Right cardiac atrium (tissue), 5 donors: ENCODE results near the gene OASL. TPM values are rescaled to one million over a fixed set of nuclear protein-coding genes. Genes with fewer than 3 reads are reported as not detected.
"Not testable (repeated sequence)": the region's sequence is repeated elsewhere in the genome, so short reads cannot be mapped to it uniquely, and the experiment has no call there.

ENCODE experiments used
- ATAC-seq, 2 donors: fragments of 200-7000 bp; cut with Tn5 transposase; one replicate each; pipeline versions ENCODE4 v1.8.0 to v1.9.1; 2020; ENCODE audit warnings: moderate library complexity in 2 of 2, mild to moderate bottlenecking in 1 of 2
- DNase-seq, 3 donors: peaks; one replicate each; pipeline ENCODE4 v3.0.0-alpha.2; 2020
- H3K27ac ChIP-seq: one replicate; pipeline ENCODE4 v1.5.1; 2013; ENCODE audit warnings: mild to moderate bottlenecking, low read length, control low read depth, moderate library complexity
- H3K27me3 ChIP-seq: one replicate; pipeline ENCODE4 v1.6.1; 2013; ENCODE audit not compliant: control insufficient read depth, insufficient read depth
- H3K4me1 ChIP-seq: one replicate; pipeline ENCODE4 v1.6.1; 2013; ENCODE audit warnings: low read length; ENCODE audit not compliant: control insufficient read depth, insufficient read depth
- H3K4me3 ChIP-seq: one replicate; pipeline ENCODE4 v1.5.1; 2013; ENCODE audit warnings: low read length, control low read depth
- H3K9me3 ChIP-seq: one replicate; pipeline ENCODE4 v1.6.1; 2013; ENCODE audit warnings: low read length; ENCODE audit not compliant: control insufficient read depth
- WGBS: extraction: QIAGEN DNeasy Blood & Tissue Kit; methylation state at CpG from one replicate; pipeline ENCODE4 v1.1.7; 2013; 5-methylcytosine and 5-hydroxymethylcytosine counted together
- intact Hi-C, 4 donors: fragments of 100-400 bp; cut with DNase I; formaldehyde crosslinking; loops; one replicate each; pipeline versions ENCODE4 v1.11.0 to v1.14.0; 2022 to 2023
- polyA plus RNA-seq: library from polyadenylated mRNA; stranded (reverse); fragments of 200-250 nt; gene quantifications from one replicate; pipeline ENCODE4 v1.2.3, GENCODE V29; 2013
- total RNA-seq, 4 donors: library from RNA; stranded (reverse); fragmentation: NEBNext Ultra II Directional; extraction: Animal tissue kit (Norgen Biotek cat#: 25700); gene quantifications; one replicate each; pipeline ENCODE4 v1.2.1, GENCODE V29; 2021
- donor health status: healthy with polysubstance abuse.
- donor health status: DM: no; HTN: yes; CAD: no.
- donor health status: DM: no; HTN: no; CAD: no.
- donor health status: DM: no; HTN: yes; CAD: no; lungs with severe emphysema.
- donor health status: DM: yes; HTN: yes; CAD: no.

OASL gene
- total and polyA plus RNA-seq, 5 donors, result 0.32 to 1.1 (median 0.68) TPM

- Histone ChIP-seq H3K4me3 (no peak overlapping the region), H3K27me3 (no peaks in the 10 kb centered on the region), H3K27ac (no peak overlapping the region), H3K9me3 (no peaks in the 10 kb centered on the region), H3K4me1 (no peaks in the 10 kb centered on the region)
- ATAC-seq, result no peak
- 67% methylated on average over 9 of the region's 9 CpGs for WGBS
- intact Hi-C loops, result no loop called here
- no peak for DNase-seq
Measured at GRCh38 chr12:121057794-121058193, 18.7 kb upstream of the OASL start.

GRCh38 chr12:121053706-121054105 is 14.7 kb upstream of the OASL start:
- Histone ChIP-seq H3K9me3 (no peaks in the 10 kb centered on the region), H3K27ac (no peak overlapping the region), H3K27me3 (no peaks in the 10 kb centered on the region), H3K4me3 (no peak overlapping the region), H3K4me1 (no peaks in the 10 kb centered on the region)
- intact Hi-C loops, result no loop called here
- ATAC-seq (no peak), DNase-seq (no peak)
- 92% methylated on average over 11 of the region's 11 CpGs for WGBS

- no peak overlapping the region for H3K27ac ChIP-seq
- intact Hi-C loops, result no loop called here
- no peak for ATAC-seq
- no peak for DNase-seq
- H3K9me3 ChIP-seq, result no peaks in the 10 kb centered on the region
- H3K27me3 ChIP-seq, result no peaks in the 10 kb centered on the region
- 63% methylated on average over 2 of the region's 2 CpGs for WGBS
- no peaks in the 10 kb centered on the region for H3K4me1 ChIP-seq
- no peak overlapping the region for H3K4me3 ChIP-seq
Measured at GRCh38 chr12:121050725-121051124, 11.7 kb upstream of the OASL start.

GRCh38 chr12:121048442-121048841 is 9.4 kb upstream of the OASL start:
- Histone ChIP-seq H3K4me1 (no peaks in the 10 kb centered on the region), H3K27ac (no peak overlapping the region), H3K27me3 (no peaks in the 10 kb centered on the region), H3K9me3 (no peaks in the 10 kb centered on the region), H3K4me3 (no peak overlapping the region)
- DNase-seq, result no peak
- ATAC-seq, result peak in 1 of 2 donors; percentile 33
- intact Hi-C loops, result no loop called here
- 34% methylated on average over 7 of the region's 7 CpGs for WGBS

DNA sequence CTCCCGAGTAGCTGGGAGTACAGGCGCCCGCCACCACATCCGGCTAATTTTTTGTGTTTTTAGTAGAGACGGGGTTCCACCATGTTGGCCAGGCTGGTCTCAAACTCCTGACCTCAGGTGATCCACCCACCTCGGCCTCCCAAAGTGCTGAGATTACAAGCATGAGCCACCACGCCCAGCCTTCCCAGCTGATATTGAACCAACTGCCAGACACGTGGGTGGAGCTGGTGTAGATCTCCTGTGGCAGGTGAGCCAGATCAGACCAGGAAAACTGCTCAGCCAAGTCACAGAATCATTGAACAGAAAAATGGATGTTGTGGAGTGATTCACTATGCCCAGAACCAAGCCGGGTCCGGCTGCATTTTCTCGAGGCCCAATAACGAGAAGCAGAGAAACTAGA is 8.4 kb upstream of the OASL start:
- DNase-seq, H3K9me3 ChIP-seq, H3K27ac ChIP-seq, intact Hi-C loops, H3K4me3 ChIP-seq, H3K27me3 ChIP-seq, H3K4me1 ChIP-seq, ATAC-seq: not testable (repeated sequence)
- 91% methylated on average over 12 of the region's 12 CpGs for WGBS

GRCh38 chr12:121043067-121043466 is 4.0 kb upstream of the OASL start:
- no peaks in the 10 kb centered on the region for H3K9me3 ChIP-seq
- intact Hi-C loops, result no loop called here
- 79% methylated on average over 4 of the region's 4 CpGs for WGBS
- H3K4me1 ChIP-seq, result no peaks in the 10 kb centered on the region
- H3K27ac ChIP-seq, result no peak overlapping the region
- DNase-seq, result no peak
- no peaks in the 10 kb centered on the region for H3K27me3 ChIP-seq
- H3K4me3 ChIP-seq, result no peak overlapping the region
- ATAC-seq, result no peak

- WGBS, result 80% methylated on average over 6 of the region's 6 CpGs
- Histone ChIP-seq H3K4me1 (no peaks in the 10 kb centered on the region), H3K27ac (no peak overlapping the region), H3K27me3 (no peaks in the 10 kb centered on the region), H3K9me3 (no peaks in the 10 kb centered on the region), H3K4me3 (no peak overlapping the region)
- intact Hi-C loops, result no loop called here
- ATAC-seq, result no peak
- no peak for DNase-seq
Measured at GRCh38 chr12:121036810-121037326, 2.2 kb downstream of the OASL start.

GRCh38 chr12:121034616-121035305 is 4.3 kb downstream of the OASL start:
- no peaks in the 10 kb centered on the region for H3K4me1 ChIP-seq

DNA sequence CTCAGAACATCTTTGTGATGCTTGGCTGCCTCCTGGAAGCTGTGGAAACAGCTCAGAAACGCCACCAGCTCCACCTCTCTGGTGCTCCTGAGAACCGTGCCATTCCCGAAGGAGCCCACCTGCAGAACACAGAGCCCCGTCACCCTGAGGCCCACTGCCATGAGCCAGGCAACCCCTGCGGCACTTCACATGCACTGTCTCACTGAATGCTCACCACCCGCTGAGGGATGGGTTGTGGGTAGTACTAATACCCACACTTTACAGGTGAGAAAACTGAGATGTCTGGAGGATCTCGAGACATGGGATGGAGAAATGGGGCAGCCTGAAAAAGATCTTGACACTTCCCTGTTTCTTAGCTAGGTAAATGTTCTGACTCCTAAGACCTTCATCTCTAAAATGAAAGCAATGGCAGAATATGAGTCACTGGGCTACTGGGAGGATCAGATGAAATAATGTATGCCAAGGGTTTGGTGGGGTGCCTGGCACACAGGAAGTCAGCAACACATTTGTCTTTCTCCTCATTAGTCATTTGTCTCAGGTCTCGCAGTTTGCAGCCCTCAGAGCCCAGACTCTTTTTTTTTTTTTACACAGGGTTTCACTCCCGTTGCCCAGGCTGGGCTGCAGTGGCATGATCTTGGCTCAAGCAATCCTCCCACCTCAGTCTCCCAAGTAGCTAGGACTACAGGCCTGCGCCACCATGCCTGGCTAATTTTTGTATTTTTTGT is 5.3 kb downstream of the OASL start:
- H3K9me3 ChIP-seq, result no peaks in the 10 kb centered on the region
- no peaks in the 10 kb centered on the region for H3K4me1 ChIP-seq
- DNase-seq, result no peak
- no peak overlapping the region for H3K27ac ChIP-seq
- 82% methylated on average over 10 of the region's 10 CpGs for WGBS
- intact Hi-C loops, result no loop called here
- no peaks in the 10 kb centered on the region for H3K27me3 ChIP-seq
- no peak for ATAC-seq
- no peak overlapping the region for H3K4me3 ChIP-seq

More at GRCh38 chr12:121034616-121035305, 4.3 kb downstream of the OASL start:
- 75% methylated on average over 9 of the region's 9 CpGs for WGBS
- intact Hi-C loops, result no loop called here
- Histone ChIP-seq H3K4me3 (no peak overlapping the region), H3K27me3 (no peaks in the 10 kb centered on the region), H3K9me3 (no peaks in the 10 kb centered on the region), H3K27ac (no peak overlapping the region)
- DNase-seq (no peak), ATAC-seq (no peak)

DNA sequence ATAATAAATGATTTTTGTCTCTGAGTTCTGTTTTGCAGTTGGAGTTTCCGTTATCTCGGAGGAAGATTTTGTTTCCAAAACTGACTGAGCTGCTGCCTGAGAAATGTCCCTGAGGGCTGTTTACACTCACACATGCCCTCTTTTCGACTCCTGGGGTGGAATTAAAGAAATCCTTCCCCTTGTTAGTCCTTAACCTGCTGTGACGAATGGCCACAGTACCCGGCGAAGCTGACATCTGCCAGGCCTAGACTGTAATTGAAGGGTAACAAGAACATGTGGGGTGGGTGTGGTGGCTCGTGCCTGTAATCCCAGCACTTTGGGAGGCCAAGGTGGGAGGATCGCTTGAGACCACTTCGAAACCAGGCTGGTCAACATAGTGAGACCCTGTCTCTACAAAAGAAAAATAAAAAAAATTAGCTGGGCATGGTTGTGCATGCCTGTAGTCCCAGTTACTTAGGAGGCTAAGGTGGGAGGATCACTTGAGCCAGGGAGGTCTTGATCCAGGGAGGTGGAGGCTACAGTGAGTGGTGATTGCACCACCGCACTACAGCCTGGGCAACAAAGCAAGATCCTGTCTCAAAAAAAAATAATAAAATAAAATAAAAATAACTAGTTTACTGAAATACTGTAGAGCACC is 8.4 kb downstream of the OASL start:
- intact Hi-C loops, result no loop called here

More for the DNA sequence above, 8.4 kb downstream of the OASL start:
- Histone ChIP-seq H3K4me1 (no peaks in the 10 kb centered on the region), H3K4me3 (no peak overlapping the region), H3K27me3 (no peaks in the 10 kb centered on the region), H3K27ac (no peak overlapping the region), H3K9me3 (no peaks in the 10 kb centered on the region)
- DNase-seq (no peak), ATAC-seq (no peak)
- WGBS, result 70% methylated on average over 10 of the region's 10 CpGs
